ENCODE data around the gene BLOC1S5.

The BLOC1S5 gene

DNA sequence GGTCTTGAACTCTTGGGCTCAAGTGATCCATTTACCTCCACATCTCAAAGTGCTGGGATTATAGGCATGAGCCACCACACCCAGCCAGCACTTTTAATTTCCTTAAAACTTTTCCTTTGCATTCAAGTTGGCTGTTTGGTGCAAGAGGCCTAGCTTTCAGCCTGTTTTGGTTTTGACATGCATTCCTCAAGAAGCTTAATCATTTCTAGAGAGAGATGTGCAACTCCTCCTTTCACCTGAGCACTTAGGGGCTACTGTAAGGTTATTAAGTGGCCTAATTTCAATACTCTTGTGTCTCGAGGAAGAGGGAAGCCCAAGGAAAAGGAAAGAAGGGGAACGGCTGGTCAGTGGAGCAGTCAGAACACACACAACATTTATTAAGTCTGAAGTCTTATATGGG, 13.8 kb upstream of the BLOC1S5 start:
- TF ChIP-seq, protein P1, sequence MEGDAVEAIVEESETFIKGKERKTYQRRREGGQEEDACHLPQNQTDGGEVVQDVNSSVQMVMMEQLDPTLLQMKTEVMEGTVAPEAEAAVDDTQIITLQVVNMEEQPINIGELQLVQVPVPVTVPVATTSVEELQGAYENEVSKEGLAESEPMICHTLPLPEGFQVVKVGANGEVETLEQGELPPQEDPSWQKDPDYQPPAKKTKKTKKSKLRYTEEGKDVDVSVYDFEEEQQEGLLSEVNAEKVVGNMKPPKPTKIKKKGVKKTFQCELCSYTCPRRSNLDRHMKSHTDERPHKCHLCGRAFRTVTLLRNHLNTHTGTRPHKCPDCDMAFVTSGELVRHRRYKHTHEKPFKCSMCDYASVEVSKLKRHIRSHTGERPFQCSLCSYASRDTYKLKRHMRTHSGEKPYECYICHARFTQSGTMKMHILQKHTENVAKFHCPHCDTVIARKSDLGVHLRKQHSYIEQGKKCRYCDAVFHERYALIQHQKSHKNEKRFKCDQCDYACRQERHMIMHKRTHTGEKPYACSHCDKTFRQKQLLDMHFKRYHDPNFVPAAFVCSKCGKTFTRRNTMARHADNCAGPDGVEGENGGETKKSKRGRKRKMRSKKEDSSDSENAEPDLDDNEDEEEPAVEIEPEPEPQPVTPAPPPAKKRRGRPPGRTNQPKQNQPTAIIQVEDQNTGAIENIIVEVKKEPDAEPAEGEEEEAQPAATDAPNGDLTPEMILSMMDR (IDR thresholded peaks at IDR 0.05) = no peak

DNA sequence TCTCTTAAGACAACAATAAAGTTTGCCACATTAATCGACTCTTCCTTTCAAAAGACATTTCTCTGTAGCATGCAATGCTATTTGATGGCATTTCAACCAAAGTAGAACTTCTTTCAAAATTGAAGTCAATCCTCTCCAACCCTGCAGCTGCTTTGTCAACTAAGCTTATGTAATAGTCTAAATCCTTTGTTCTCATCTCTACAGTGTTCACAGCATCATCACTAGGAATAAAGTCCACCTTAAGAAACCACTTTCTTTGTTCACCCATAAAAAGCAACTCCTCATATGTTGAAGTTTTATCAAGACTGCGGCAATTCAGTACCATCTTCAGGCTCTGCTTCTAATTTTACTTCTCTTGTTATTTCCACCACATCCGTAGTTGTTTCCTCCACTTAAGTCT, 11.5 kb upstream of the BLOC1S5 start:
- TF ChIP-seq, protein P1 (IDR thresholded peaks at IDR 0.05) = no peak

DNA sequence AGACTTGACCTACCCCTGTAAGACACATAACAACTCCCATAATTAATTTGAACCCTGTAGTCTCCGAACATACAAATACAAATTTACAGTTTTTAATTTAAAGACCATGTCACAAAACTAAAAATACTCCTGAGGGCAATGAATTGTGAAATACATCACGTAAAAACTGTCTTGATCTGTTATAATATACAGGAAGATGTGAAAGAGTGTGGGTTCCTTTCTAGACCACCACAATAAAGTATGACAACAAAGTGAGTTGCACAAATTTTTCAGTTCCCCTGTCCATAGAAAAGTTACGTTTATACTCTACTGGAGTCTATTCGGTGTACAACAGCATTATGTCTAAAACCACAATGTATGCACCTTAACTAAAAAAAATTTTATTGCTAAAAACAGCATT, 11.0 kb upstream of the BLOC1S5 start:
- TF ChIP-seq, protein P1 (IDR thresholded peaks at IDR 0.05) = no peak

DNA sequence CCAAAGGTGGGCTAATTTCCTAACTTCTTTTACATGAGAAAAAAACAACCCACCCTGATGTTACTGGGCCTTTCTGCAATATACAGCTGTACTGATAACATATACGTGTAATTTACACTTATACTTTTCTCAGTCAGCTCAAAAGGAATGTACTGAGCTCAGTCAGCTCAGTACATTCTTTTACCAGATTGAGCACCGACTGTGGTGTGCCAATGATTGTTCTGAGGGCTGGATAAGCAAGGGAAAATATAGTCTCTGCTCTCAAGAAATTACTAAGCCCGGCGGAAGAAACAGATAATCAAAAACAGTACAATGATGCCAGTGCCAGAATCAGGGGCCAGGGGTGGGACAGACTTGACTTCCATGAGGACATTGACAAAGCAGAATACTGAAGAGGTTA, 10.0 kb upstream of the BLOC1S5 start:
- TF ChIP-seq, protein P1 (IDR thresholded peaks at IDR 0.05) = no peak

DNA sequence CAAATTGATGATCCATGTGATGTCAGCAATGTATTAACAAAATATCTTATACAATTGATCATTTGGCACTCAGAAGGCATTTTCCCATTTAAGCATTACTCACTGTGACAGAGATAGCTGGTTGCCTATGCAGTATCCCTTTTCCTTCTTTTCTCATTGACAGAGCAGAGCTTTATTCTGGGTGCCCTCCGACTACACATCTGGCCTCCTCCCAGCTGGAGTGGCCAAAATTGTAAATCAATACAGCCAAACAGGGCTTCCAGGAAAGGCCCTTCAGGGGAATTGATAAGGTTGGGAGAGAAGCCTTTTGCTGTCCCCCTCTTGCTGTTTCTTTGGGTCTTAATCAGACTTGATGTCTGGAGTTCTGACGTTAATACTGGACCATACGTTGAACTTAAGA, 9.6 kb upstream of the BLOC1S5 start:
- TF ChIP-seq, protein P1 (IDR thresholded peaks at IDR 0.05) = no peak

DNA sequence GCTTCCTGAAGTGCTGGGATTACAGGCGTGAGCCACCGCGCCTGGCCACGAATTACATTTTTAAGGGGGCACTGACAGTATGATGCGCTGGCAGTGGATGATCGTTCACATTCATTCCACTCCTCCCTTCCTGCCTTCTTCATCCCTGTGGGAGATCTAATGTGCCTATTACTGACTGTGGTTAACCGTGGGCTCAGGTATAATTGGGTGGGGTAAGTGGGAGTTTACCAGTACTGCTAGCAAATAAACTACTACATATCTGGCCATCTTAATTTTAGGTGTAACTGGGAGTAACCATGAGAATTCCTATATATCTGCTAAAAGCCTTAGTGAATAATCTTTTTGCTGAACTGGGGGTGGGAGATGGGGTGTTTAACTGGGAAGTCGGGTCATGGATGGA, 6.5 kb upstream of the BLOC1S5 start:
- TF ChIP-seq, protein P1 (IDR thresholded peaks at IDR 0.05) = no peak

DNA sequence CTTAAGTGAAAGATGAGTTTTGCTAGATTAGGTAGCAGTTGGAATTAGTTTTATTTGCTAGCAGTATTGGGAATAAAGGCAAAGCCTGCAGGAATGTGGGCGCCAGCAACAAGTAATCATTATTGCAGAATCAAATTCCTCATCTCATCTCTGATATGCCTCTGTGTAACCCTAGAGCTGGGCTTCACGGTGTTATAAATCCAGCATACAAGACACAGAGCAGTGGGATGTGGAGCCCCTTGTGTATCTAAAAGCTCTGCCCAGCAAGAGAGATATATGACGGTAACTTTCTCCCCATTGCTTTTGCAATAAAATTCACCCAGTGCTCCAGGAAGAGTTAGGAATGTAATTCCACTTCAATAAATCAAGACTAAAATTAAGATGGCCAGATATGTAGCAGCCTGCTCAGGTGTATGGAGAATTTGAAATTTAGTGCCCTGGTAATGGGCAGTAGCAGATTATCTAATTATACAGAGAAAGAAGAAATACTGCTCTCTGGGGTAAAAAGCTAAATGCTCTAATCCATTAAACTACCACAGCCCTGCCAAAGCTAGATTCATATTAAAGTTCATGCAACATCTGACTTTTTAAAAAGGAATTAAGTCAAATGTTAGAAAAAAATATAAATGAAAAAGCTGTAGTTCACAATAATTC, 5.6 kb upstream of the BLOC1S5 start:
- TF ChIP-seq, protein P1 (IDR thresholded peaks at IDR 0.05) = no peak

DNA sequence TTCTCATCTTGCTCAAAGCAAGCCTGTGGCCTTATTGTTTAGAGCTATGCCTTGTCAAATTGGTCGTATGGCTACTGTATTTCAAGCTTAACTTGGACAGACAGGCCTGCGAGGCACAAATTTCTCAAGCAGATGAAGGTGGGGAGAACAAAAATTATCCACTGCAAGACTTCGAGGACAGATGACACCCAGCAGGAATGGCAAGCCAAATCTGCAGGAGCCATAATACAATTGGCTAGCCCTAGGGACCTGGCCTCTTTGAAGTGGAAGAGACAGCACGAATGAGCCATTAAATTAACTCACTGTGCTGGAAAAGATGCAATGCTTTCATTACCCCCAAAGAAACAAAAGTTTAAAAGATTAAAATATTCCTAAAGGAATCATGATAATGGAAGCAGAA, 5.0 kb upstream of the BLOC1S5 start:
- TF ChIP-seq, protein P1 (IDR thresholded peaks at IDR 0.05) = no peak

All from LNCAP (cell line).